ENCODE data around the gene IGSF3.

The IGSF3 gene

DNA sequence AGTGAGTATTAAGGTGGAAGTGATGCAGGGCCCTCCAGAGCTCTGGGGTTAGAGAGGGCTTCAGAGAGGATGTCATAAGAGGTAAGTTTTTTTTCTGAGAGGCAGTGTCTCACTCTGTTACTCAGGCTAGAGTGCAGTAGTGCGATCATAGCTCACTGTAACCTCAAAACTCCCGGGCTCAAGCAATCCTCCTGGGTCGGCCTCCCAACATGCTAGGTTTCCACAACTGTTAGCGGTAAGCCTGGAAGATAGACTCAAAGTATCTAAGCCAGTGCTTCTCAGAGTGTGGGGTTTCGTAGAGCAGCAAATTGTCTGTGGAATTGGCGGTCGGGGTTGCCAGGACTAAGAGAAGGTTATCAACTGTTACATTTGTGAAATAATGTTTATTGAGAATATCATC lies 18.6 kb upstream of the IGSF3 start:
- DNase-seq (ENCODE audit: low spot score) = no peak

DNA sequence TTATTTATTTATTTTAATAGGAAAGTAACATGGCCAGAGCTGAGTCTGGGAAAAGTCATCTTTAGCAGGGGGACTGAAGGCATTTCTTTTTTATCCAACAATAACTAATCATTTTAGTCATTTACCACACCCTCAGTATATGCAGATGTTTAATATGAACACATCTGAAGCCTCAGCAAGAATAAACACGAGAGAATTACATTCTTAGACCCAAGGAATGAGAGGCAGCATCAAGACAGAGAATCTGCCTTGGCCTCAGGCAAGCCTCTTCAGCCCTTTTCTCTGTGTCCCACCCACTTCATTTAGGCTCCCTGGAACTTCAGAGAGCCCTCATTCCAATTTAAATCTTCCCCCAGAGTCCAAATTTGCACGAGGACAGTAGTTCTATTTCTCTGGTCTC lies 17.0 kb upstream of the IGSF3 start:
- DNase-seq (ENCODE audit: low spot score) = no peak

DNA sequence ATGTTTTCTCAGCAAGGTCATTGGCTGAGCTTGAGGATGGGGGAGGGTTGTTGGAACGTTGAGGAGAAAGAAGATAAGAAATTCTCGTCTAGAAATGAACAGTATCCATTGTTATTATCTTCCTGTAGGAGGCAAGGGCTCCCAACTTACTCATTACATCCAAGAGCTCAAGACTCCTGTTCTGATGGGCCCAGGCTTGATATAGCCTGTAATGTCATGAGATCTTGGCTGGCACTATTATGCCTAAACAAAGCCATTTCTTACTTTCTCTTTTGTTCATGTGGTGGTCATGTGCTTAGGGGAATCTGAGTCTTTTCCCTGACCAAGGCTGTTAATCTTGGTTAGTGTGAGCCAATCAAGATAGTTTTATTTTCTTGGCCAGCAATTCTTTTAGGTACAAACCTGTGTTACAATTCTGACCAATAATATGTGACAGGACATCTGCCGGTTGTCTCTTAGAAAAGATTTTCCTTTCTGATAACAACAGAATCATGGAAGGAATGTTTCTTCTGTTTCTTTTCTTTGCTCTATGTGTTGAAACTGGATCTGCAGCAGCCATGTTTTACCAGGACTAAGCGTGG lies 15.2 kb upstream of the IGSF3 start:
- no peak for DNase-seq (ENCODE audit: low spot score)

DNA sequence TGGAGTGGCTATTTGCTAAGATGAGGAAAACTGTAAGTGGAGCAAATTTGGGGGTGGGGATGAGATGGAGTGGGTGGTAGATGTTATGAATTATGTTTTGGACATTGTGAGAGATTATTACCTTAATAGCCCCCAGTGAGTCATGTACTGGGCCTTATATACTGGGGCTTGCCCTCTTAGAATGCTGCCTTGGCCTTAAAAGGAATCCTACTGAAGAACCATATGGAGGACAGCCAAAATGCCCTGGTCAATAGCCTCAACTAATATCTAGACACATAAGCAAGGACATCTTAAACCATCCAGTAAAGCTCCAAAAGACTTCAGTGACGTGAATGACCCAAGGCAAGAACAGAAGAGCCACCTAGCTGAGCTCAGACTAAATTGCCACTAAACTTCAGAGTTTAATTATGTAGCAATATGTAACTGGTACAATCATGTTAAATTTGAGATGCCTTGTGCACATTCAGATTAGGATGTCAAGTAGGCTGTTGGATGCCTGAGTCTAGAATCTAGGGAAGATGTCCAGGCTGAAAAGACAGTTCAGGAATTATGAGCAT lies 13.9 kb upstream of the IGSF3 start:
- DNase-seq (ENCODE audit: low spot score) = no peak

DNA sequence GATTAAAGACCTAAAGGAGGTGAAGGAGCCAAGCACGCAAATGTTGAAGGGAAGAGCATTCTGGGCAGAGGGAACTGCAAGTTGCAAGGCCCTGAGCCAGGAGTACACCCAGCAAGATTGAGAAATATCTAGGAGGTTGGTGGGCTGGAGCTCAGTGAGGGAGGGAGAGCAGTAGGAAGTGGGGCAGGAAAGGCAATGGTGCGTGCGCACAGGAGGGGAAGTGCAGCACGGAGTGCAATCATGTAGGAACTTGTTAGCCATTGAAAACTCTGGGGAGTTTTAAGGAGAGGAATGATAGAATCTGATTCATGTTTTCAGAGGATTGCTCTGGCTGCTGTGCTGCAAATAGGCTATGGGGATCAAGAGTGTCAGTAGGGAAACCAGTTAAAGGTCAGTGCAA lies 13.2 kb upstream of the IGSF3 start:
- DNase-seq (ENCODE audit: low spot score) = no peak

DNA sequence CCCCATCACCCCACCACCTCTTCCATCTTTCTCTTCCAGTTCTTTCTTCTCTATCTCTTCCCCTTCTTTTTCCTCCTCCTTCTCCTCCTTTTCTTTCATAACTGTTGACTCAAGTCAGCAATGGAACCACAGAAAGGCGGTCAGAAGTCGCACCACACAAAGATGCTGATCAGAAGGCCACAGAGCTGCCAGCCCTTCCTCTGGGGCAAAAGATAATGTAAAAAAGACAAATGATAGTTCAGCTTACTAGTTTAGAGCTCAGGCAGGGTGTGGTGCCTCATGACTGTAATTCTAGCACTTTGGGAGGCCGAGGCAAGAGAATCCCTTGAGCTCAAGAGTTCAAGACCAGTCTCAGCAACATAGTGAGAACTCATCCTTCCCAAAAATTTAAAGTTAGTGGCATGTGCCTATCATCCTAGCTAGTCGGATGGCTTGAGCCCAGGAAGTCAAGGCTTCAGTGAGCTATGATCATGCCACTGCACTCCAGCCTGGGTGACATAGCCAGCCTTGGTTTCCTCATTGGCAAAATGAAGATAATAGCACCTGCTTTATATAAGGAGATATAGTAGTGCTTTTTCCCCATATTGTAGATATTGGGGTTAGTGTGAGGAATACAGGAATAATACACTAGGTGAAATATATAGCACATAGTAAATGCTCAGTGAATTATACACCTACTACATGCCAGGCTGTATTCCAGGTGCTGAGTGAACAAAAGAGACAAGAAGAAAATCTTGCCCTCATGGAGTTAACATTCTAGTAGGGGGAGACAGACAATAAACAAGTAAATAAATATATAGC lies 12.5 kb upstream of the IGSF3 start:
- DNase-seq (ENCODE audit: low spot score) = no peak

DNA sequence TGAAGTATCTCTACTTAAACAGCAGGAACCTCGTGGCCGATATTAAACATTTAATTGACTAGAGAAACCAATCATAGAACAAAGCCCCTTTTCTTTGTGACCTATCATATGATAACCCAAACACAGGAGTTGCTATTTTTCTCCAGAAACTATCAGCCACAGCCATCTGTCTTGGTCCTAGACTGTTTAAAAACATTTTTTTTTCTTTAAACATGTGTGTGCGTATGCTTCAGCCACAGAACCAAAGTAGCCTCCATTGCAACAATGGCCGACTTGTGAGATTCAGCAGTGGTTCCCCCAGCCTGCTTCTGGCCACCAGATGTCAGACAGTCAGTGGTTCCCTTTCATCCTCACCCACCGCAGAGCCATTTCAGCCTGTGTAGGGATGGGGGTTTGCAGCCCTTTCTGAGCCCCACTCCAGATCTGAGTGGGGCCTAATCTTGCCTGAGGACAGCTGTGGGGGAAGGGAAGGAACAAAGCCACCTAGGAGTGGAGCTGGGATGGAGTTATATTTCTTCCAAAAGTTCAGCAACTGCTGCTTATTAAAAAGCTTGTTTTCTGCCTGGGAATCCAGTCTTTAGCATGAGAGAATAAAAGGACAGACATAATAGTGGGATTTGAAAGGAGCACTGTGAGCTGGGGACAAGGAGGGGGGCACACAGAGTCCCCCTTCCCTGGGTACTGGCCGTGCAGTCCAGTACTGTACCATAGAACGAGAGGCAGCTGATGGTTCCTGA lies 11.7 kb upstream of the IGSF3 start:
- DNase-seq (ENCODE audit: low spot score) = no peak

DNA sequence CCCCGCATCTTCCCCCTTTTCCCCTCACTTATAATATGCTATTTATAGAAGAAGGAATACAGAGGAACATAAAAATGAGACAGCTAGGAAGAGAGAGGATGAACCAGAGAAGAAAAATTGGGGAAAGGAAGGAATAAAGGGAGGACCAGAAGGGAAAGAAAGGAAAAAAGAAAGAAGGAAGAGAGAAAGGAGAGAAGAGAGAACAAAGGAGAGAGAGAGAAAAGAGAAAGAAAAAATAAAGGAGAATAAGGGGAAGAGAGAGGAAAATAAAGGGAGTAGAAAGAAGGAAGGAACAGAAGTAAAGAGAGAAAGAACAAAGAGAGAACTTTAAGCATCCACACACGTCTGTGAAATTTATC lies 11.2 kb upstream of the IGSF3 start:
- no peak for DNase-seq (ENCODE audit: low spot score)

DNA sequence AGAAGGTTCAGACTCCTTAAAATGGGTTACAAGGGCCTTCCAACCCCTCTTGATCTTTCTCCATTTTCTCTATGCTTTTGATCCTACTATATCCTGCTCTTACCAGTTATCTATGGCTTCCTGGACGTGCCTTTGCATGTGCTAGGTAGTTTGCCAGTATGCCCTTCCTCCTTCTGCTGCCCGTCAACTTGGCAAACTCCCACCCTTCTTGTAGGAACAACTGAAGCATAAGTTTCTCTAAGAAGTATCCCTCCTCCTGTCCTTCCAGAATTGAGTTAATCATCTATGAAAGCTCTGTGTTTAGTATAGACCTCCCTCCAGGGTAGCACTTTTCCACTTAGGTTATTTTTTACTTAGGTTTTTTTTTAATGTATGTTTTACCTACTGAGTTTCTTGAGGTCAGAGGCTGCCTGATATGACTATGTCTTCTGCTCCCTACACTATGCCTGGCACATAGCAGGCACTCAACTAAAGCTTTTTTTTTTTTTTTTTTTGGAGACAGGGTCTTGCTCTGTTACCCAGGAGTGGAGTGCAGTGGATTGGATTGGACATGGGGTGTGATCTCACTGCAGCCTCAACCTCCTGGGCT lies 10.0 kb upstream of the IGSF3 start:
- no peak for DNase-seq (ENCODE audit: low spot score)

DNA sequence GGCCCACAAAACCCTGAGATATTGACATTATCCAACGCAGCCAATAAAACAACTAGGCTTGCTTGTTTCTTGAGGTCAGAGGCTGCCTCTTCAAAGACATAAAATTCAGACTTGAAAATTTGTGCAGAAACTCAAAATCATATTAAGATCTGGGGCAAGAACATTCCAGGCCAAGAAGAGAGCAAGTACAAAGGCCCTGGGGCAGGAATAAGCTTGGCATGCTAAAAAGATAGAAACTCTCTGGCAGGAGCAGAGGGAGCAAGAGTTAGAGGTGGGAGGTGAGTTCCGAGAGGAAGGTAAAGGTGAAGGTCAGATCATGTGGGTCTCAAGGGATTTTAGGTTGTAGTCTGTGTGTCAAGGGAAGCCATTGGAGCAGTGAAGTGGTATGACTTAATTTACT lies 8.8 kb upstream of the IGSF3 start:
- DNase-seq (ENCODE audit: low spot score) = no peak

DNA sequence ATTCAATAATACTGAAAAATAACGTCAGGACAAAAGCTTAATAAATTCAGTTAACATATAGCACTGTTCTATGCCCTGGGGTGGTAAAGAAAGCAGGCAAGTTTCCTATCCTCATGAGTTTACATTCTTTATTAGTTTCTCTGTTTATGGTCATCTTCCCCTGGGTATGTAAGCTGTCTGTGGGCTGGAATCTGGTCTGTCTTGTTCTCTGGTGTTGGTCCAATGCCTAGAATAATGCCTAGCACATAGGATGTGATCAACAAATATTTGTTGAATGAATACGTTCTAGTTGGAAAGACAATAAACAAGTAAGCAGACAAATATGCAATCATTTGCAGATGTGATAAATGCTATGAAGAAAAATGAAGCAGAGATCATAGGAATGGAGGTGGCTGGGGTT lies 7.2 kb upstream of the IGSF3 start:
- no peak for DNase-seq (ENCODE audit: low spot score)

DNA sequence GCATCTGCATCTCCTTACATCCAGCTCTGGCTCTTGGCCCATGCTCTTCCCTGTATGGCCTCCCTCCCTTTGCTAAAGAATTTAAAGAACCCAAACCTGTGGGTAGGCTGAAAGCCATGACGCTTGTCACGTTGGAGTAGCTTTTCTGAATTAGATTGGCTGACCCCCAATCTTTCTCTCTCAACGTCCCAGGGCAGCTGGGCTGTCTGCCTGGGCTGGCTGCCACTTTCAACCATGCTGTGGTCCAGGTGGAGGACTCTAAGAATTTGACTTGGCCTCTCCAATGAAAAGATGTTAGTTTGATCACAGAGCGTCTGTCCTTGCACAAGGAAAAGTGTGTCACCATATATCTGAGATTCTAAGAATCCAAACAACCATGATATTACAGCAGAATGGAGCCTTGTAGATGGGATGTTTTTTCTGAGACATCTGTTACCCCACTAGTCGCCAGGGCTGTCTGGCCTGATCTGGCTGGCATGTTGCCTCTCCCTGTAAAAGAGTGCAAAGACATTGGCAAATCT lies 6.5 kb upstream of the IGSF3 start:
- DNase-seq (ENCODE audit: low spot score) = no peak

DNA sequence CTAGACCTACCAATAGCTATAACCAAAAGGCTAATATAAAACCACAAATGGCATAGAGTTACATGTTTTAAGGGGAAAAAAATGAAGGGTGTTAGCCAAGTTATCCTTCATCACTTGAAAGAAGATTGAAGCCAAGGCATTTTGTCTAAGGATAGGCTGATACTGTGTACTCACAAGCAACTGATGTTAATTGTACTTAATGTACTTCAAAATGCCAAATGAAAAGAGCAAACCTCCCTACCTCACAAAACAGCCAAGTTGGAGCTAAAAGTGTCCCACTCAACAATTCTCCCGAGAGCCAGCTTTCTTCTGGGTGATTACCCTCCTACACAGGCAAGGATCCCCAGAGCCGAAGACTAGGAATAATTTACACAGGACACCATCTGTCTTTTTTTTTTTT lies 4.4 kb upstream of the IGSF3 start:
- no peak for DNase-seq (ENCODE audit: low spot score)

DNA sequence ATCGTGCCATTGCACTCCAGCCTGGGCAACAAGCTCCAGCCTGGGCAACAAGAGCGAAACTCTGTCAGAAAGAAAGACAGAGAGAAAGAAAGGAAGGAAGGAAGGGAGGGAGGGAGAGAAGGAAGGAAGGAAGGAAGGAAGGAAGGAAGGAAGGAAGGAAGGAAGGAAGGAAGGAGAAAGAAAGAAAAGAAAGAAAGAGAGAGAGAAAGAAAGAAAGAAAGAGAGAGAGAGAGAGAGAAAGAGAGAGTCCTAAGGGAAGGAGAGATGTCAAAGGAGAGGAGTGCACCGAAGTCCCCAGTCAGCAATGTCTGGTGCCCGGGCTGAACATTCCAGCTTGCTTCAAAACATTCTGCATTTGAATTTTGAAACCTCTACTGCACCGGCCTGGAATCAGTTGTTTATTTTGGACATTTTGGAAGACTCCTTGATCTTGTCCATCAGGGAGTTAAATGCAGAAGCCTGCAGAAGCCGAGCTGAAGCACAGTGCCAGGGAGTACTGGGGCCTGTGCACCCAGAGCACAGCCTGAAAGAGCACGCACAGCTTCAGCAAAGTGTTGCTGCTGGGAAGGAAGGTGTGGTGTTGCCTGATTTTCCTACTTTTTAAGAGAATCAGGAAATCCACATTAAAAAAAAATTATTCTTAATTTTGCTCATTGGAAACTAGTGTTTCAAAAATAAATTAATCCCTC lies 3.7 kb upstream of the IGSF3 start:
- DNase-seq (ENCODE audit: low spot score) = no peak

DNA sequence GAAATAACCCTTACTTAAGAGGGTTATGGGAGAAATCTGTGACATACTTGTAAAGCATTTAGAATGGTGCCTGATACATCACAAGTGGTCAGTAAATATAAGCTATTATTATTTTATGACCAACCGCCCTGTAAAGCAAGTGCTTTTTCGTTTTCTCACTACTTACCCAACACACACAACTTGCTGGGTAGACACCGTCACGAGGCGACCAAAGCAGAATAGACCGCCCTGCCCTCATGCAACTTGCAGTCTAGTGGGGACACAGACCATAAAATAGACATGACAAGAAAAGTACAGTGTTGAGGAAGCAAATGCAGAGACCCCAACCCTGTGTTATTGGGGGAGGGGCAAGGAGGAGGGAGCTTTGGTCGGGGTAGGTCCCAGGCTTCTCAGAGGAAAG lies 744 bp upstream of the IGSF3 start:
- no peak for DNase-seq (ENCODE audit: low spot score)

DNA sequence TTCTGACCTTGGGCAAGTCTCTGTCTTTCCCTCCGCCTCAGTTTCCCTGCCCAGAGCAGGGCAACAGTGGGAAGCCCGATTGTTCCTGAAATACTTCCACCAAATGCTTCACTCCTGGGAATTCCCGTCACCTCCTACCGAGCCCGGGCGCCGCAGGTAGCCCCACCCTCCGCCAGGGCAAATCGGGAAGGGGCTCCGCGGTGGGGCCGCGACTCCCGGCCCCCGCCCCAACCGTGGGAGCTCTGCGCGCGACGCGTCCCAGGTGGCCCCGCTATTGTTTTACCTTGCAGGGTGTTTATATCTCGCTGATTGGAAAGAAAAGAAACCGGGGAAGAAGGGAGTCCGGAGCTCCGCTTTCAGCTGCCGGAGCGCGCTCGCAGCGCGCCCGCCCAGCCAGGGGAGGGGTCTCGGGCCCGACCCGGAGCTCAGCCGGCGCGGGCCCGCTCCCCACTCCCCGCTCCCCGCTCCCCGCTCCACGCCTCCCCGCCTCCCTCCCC lies 407 bp downstream of the IGSF3 start:
- peak; percentile 1 for DNase-seq (ENCODE audit: low spot score)

DNA sequence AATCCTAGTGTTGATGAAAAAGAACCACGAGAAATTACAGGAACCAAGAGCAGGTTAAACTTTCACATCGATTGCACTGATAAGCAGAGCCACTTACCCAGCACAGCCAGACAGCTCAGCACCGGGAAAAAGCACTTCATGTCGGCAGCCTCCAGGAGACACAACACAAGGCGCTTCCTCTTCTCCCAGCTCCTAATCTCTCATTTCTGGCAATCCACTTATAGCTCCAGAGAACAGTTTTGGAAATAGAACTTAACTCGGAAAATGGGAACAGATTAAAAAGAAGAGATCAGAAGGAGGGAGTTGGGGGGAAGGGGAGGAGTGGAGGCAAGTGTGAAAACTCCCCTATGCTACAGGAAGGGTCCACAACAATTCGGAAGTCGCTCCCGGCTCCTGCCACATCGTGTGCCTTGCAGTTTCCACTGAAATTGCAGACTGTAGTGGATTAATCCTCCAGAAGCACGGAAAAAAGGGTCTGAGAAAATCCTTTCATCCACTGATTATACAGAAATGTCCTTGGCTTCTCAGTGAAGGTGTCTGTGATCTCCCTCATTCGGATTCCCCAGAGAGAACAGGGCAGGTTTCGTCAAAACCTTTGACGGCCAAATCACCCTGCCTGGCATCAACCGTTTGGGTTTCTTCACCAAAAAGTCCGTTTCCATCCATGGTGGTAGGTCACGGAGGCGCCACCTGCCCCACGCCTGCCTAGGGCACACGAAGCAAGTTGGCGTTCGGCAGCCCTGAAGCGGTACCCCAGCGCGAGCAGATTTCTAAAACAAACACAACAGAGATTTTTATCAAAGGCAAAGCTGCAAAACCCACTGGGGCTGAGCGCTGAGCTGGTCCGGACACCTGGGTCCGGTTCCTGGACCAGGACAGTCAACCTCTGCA lies 1.1 kb downstream of the IGSF3 start:
- no peak for DNase-seq (ENCODE audit: low spot score)

DNA sequence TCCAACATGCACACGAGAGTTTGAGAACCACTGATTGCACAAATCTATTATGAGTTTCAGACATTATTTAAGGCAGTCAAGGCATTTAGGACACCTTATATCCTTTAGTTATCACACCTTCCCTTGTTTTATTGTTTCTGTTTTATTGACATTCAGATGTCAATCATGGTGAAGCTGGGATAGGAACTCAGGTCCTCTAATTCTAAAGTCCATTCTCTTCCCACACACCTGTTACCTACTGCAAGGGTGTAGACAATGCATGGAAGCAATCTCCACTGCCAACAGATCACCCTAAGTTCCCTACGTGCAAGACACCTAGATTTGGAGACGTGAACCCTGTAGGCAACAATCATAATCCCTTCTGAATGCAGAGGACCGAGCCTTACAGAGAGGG lies 2.6 kb downstream of the IGSF3 start:
- DNase-seq (ENCODE audit: low spot score) = no peak

DNA sequence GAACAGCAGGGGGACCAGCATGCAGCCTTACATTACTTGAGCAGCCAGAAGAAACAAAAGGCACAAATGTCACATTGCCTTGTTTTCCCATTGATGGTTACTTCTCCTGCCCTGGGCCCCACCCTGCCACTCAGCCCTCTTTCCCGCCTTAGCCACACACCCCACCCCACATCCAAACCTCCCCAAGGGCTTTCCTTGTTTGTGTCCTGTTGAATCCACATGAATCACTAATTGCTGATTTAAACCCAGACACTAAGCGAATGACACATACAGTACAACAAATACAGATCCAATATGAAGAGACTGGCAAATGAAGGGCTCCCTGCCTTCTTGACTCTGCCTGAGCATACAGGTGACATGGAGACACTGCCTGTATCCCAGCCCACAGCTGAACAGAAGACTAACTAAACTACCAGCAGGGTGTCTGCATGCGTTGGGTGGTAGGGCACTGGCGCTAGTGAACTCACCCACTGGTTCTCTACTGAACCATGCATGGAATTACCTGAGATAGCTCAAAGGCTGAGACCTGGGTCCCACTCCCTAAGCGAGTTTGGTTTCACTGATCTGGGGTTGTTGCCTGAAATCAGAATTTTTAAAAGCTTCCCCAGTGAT lies 3.1 kb downstream of the IGSF3 start:
- DNase-seq (ENCODE audit: low spot score) = no peak

DNA sequence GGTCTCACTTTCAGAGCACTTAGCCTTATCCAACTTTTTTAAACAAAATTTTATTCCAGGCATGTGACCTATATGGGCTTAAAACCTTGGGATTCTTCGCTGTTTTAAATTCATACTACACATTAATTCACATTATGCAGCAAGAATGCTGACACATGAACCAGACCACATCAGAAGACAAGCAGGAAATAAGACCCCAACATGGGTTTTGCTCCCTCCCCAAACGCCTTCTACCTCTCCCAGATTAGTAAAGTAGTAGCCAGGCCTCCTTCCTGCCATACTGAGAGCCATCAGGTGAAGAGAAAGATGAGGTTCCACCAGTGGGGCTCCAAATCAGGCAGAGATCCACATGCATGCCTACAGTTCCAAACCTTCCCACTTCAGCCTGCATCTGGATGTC lies 3.7 kb downstream of the IGSF3 start:
- no peak for DNase-seq (ENCODE audit: low spot score)

Data from LoVo (cell line).